Measurements from ENCODE around the gene ITGA3.

The ITGA3 gene

DNA sequence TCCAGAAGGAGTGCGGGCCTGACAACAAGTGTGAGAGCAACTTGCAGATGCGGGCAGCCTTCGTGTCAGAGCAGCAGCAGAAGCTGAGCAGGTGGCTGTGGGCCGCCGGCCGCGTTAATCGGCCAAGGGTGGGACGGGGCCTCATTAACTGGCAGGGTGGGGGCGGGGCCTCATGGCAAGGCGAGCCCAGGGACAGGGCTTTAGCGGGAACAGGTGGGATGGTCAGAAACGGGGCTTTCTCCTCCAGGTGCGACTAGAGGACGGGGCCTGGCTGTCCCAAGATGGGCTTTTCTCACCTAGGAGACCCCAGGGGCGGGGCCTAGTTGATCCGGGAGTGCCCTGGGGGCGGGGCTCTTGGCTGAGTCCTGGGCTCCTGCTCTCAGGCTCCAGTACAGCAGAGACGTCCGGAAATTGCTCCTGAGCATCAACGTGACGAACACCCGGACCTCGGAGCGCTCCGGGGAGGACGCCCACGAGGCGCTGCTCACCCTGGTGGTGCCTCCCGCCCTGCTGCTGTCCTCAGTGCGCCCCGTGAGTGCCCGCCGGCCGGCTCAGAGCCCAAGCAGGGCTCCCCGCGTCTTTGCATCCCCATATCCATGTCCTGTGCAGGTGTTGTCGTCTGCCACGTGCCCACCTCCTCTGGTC lies 20.8 kb downstream of the ITGA3 start:
- H3K9ac ChIP-seq (ENCODE audit: low read depth, low read length): no peak overlapping the region
- no peaks in the 10 kb centered on the region for H3K4me1 ChIP-seq (ENCODE audit: insufficient read depth, low read length)
- peaks cover 6% of the 10 kb centered on the region for H3K36me3 ChIP-seq (ENCODE audit: insufficient read depth, low read depth, low read length)
- no peak overlapping the region for H3K27ac ChIP-seq (ENCODE audit: low read length)
- H3K9me3 ChIP-seq (ENCODE audit: insufficient read depth, low read depth, low read length): no peaks in the 10 kb centered on the region
- no peak overlapping the region; the same call in 1 of the 2 replicates for H3K4me3 ChIP-seq (ENCODE audit: low read length)
- H3K27me3 ChIP-seq (ENCODE audit: insufficient read depth, low read length): peaks cover 9% of the 10 kb centered on the region; the same call in 1 of the 2 replicates

DNA sequence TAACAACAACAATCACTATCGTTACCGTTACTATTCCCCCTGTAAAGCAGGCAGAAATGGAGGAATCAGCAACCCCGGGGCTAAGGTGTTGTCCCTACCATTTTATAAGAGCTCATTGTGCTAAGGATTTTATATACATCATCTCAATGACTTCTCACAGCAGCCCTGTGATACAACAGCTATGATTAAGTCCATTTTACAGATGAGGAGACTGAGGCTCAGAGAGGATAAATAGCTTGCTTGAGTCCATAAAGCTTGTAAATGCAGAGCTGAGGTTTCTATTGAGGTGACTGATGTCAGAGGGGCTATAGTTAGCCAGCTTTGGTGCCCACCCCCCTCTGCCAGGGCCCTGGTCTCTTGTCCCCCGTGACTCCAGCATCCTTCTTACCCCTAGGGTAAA lies 22.5 kb downstream of the ITGA3 start:
- Histone ChIP-seq H3K9me3 (ENCODE audit: insufficient read depth, low read depth, low read length) (no peaks in the 10 kb centered on the region), H3K9ac (ENCODE audit: low read depth, low read length) (no peak overlapping the region), H3K27ac (ENCODE audit: low read length) (no peak overlapping the region), H3K4me1 (ENCODE audit: insufficient read depth, low read length) (no peaks in the 10 kb centered on the region), H3K36me3 (ENCODE audit: insufficient read depth, low read depth, low read length) (peaks cover 6% of the 10 kb centered on the region), H3K4me3 (ENCODE audit: low read length) (no peak overlapping the region), H3K27me3 (ENCODE audit: insufficient read depth, low read length) (peaks cover 9% of the 10 kb centered on the region; the same call in 1 of the 2 replicates)

DNA sequence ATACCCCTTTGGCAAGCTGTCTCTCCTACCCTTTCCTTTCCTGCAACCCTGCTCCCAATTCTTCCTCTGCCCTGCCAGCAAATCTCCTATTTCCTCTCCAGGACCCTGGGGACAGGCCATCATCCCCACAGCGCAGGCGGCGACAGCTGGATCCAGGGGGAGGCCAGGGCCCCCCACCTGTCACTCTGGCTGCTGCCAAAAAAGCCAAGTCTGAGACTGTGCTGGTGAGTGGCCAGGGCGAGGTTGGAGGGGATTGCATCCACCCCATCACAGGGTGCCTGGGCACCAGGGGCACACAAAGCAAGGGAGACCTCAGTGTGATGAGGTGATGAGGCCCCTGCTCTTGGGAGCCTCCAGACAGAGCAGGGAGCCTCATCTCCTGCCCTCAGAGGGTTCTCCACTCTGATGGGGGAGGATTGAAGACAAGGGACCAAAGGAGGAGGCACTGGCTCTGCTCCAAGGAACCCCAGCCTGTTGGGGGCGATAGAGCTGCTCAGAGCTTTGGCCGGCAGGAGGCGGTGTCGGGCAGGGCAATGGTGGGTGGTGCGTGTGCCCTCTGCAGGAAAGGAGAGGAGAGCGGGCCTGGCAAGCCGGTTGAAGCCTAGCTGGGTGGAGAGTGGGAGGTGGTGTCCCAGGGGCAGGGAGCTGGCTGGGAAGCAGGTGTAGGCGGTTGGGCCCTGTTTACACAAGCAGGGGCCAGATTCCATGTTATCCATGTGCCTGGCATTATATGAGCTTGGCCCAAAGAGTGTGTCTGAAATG lies 23.6 kb downstream of the ITGA3 start:
- Histone ChIP-seq H3K9me3 (ENCODE audit: insufficient read depth, low read depth, low read length) (no peaks in the 10 kb centered on the region), H3K36me3 (ENCODE audit: insufficient read depth, low read depth, low read length) (peaks cover 6% of the 10 kb centered on the region), H3K4me1 (ENCODE audit: insufficient read depth, low read length) (no peaks in the 10 kb centered on the region), H3K9ac (ENCODE audit: low read depth, low read length) (no peak overlapping the region), H3K4me3 (ENCODE audit: low read length) (no peak overlapping the region), H3K27ac (ENCODE audit: low read length) (no peak overlapping the region), H3K27me3 (ENCODE audit: insufficient read depth, low read length) (peaks cover 9% of the 10 kb centered on the region; the same call in 1 of the 2 replicates)

DNA sequence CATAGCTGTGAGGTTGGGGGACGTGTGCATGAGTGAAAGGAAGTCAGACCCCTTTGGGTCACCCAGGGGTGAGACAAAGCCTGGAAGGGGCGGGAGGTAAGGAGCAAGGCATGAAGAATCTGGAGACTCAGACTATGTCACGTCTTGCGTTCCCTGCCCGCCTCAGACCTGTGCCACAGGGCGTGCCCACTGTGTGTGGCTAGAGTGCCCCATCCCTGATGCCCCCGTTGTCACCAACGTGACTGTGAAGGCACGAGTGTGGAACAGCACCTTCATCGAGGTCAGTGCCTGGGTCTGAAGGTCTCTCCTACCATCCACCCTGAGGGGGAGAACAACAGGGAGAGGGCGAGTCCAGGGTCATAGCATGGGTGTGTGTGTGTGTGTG lies 24.2 kb downstream of the ITGA3 start:
- H3K4me3 ChIP-seq (ENCODE audit: low read length): no peak overlapping the region
- H3K9ac ChIP-seq (ENCODE audit: low read depth, low read length): no peak overlapping the region
- H3K27me3 ChIP-seq (ENCODE audit: insufficient read depth, low read length): peaks cover 9% of the 10 kb centered on the region; the same call in 1 of the 2 replicates
- no peak overlapping the region for H3K27ac ChIP-seq (ENCODE audit: low read length)
- peaks cover 6% of the 10 kb centered on the region for H3K36me3 ChIP-seq (ENCODE audit: insufficient read depth, low read depth, low read length)
- no peaks in the 10 kb centered on the region for H3K9me3 ChIP-seq (ENCODE audit: insufficient read depth, low read depth, low read length)
- no peaks in the 10 kb centered on the region for H3K4me1 ChIP-seq (ENCODE audit: insufficient read depth, low read length)

DNA sequence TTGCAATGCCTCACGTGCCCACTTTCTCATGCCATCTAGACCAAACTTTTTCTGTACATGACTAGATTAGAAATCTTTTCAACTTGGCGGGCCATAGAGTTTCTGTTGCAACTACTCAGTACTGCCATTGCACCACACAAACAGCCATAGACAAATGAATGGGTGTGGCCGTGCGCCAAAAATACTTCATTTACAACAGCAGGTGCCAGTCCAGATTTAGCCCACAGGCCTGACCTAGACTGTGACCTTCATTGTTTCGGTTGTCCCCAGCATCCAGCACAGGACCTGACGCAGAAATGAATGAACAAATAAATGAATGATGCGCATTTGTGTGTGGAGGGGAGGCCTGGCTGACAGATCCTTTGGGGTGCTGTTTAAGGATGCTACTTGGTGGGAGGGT lies 24.9 kb downstream of the ITGA3 start:
- no peaks in the 10 kb centered on the region for H3K9me3 ChIP-seq (ENCODE audit: insufficient read depth, low read depth, low read length)
- H3K27ac ChIP-seq (ENCODE audit: low read length): no peak overlapping the region
- H3K4me3 ChIP-seq (ENCODE audit: low read length): no peak overlapping the region
- H3K4me1 ChIP-seq (ENCODE audit: insufficient read depth, low read length): no peaks in the 10 kb centered on the region
- H3K27me3 ChIP-seq (ENCODE audit: insufficient read depth, low read length): peaks cover 6% of the 10 kb centered on the region; the same call in 1 of the 2 replicates
- no peak overlapping the region for H3K9ac ChIP-seq (ENCODE audit: low read depth, low read length)
- H3K36me3 ChIP-seq (ENCODE audit: insufficient read depth, low read depth, low read length): peaks cover 6% of the 10 kb centered on the region

DNA sequence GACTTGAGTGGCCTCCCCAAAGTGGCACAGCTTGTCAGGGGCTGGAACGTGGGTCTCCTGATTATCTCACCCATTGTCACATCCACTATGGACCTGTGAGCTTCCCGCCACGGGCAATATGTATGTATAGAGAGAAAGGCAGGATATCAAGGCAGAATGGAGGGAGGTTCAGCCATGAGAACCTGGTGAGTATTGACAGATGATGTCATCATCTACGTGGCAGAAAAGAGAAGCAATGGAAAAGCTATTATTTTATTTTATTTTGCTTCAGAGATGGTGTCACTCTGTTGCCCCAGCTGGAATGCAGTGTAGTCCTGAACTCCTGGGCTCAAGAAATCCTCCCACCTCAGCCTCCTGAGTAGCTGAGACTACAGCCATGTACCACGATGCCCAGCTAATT lies 25.8 kb downstream of the ITGA3 start:
- H3K4me1 ChIP-seq (ENCODE audit: insufficient read depth, low read length): no peaks in the 10 kb centered on the region
- no peaks in the 10 kb centered on the region for H3K9me3 ChIP-seq (ENCODE audit: insufficient read depth, low read depth, low read length)
- no peak overlapping the region for H3K4me3 ChIP-seq (ENCODE audit: low read length)
- H3K36me3 ChIP-seq (ENCODE audit: insufficient read depth, low read depth, low read length): peaks cover 6% of the 10 kb centered on the region
- H3K27ac ChIP-seq (ENCODE audit: low read length): no peak overlapping the region
- no peaks in the 10 kb centered on the region for H3K27me3 ChIP-seq (ENCODE audit: insufficient read depth, low read length)
- no peak overlapping the region for H3K9ac ChIP-seq (ENCODE audit: low read depth, low read length)

DNA sequence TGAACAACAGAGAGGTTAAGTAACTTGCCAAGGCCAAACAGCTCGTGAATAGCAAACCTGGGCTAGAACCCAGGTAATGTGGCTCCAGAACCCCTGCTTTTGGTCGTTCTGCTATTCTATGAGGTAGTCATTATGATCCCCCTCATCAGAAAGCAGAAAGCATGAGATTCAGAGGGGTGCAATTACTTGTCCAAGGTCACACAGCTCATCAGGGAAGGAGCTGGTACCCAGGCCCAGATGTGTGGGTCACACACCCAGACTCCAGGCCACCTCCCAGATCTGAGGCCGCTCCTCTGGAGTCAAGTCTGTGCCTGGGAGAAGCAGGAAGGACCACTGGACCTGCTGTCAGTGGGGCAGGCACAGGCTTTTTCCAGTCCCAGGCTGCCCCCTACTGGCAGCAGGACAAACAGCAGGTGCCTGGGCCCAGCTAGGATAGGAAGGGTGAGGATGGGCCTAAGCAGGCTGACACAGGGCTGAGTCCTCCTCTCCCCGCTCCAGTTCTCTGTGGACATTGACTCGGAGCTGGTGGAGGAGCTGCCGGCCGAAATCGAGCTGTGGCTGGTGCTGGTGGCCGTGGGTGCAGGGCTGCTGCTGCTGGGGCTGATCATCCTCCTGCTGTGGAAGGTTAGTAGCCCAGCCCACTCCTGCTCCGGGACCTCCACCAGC lies 31.5 kb downstream of the ITGA3 start:
- H3K27ac ChIP-seq (ENCODE audit: low read length): no peak overlapping the region
- H3K36me3 ChIP-seq (ENCODE audit: insufficient read depth, low read depth, low read length): no peaks in the 10 kb centered on the region
- no peak overlapping the region for H3K9ac ChIP-seq (ENCODE audit: low read depth, low read length)
- no peak overlapping the region for H3K4me3 ChIP-seq (ENCODE audit: low read length)
- H3K9me3 ChIP-seq (ENCODE audit: insufficient read depth, low read depth, low read length): no peaks in the 10 kb centered on the region
- H3K27me3 ChIP-seq (ENCODE audit: insufficient read depth, low read length): no peaks in the 10 kb centered on the region
- H3K4me1 ChIP-seq (ENCODE audit: insufficient read depth, low read length): no peaks in the 10 kb centered on the region

DNA sequence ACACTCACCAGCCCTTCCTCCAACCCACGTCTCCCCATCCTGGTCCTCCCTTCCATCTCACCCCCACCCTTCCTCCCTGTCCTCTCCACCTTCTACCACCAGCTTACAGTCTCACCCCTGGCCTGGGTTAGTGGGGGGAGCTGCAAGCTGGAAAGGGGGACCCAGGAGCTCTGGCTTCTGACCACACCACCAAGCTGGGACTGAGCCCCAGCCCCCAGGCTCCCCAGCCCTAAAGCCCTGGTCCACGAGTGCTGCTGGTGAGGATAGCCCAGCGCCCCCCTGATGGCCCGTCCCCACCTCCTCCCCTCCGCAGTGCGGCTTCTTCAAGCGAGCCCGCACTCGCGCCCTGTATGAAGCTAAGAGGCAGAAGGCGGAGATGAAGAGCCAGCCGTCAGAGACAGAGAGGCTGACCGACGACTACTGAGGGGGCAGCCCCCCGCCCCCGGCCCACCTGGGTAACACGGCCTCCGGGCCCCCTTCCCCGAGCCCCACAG lies 32.0 kb downstream of the ITGA3 start:
- H3K9me3 ChIP-seq (ENCODE audit: insufficient read depth, low read depth, low read length): no peaks in the 10 kb centered on the region
- H3K9ac ChIP-seq (ENCODE audit: low read depth, low read length): no peak overlapping the region
- H3K36me3 ChIP-seq (ENCODE audit: insufficient read depth, low read depth, low read length): no peaks in the 10 kb centered on the region
- H3K27me3 ChIP-seq (ENCODE audit: insufficient read depth, low read length): no peaks in the 10 kb centered on the region
- H3K4me1 ChIP-seq (ENCODE audit: insufficient read depth, low read length): no peaks in the 10 kb centered on the region
- H3K27ac ChIP-seq (ENCODE audit: low read length): no peak overlapping the region
- H3K4me3 ChIP-seq (ENCODE audit: low read length): no peak overlapping the region

DNA sequence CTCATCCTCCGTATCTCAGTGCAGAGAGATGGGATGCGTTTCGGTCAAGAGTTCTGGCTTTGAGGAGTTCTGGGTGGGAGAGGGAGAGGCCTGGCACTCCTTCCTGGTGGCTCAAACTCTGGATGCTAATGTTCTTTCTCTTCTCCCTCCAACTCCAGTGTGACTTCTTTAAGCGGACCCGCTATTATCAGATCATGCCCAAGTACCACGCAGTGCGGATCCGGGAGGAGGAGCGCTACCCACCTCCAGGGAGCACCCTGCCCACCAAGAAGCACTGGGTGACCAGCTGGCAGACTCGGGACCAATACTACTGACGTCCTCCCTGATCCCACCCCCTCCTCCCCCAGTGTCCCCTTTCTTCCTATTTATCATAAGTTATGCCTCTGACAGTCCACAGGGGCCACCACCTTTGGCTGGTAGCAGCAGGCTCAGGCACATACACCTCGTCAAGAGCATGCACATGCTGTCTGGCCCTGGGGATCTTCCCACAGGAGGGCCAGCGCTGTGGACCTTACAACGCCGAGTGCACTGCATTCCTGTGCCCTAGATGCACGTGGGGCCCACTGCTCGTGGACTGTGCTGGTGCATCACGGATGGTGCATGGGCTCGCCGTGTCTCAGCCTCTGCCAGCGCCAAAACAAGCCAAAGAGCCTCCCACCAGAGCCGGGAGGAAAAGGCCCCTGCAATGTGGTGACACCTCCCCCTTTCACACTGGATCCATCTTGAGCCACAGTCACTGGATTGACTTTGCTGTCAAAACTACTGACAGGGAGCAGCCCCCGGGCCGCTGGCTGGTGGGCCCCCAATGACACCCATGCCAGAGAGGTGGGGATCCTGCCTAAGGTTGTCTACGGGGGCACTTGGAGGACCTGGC lies 33.3 kb downstream of the ITGA3 start:
- no peaks in the 10 kb centered on the region for H3K36me3 ChIP-seq (ENCODE audit: insufficient read depth, low read depth, low read length)
- no peaks in the 10 kb centered on the region for H3K9me3 ChIP-seq (ENCODE audit: insufficient read depth, low read depth, low read length)
- no peak overlapping the region for H3K27ac ChIP-seq (ENCODE audit: low read length)
- no peak overlapping the region for H3K9ac ChIP-seq (ENCODE audit: low read depth, low read length)
- H3K27me3 ChIP-seq (ENCODE audit: insufficient read depth, low read length): no peaks in the 10 kb centered on the region
- H3K4me3 ChIP-seq (ENCODE audit: low read length): no peak overlapping the region
- H3K4me1 ChIP-seq (ENCODE audit: insufficient read depth, low read length): no peaks in the 10 kb centered on the region

DNA sequence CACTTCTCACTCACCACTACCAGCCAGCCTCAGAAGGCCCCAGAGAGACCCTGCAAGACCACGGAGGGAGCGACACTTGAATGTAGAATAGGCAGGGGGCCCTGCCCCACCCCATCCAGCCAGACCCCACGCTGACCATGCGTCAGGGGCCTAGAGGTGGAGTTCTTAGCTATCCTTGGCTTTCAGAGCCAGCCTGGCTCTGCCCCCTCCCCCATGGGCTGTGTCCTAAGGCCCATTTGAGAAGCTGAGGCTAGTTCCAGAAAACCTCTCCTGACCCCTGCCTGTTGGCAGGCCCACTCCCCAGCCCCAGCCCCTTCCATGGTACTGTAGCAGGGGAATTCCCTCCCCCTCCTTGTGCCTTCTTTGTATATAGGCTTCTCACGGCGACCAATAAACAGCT lies 34.2 kb downstream of the ITGA3 start:
- Histone ChIP-seq H3K36me3 (ENCODE audit: insufficient read depth, low read depth, low read length) (no peaks in the 10 kb centered on the region), H3K27ac (ENCODE audit: low read length) (no peak overlapping the region), H3K9ac (ENCODE audit: low read depth, low read length) (no peak overlapping the region)

More for the DNA sequence above, 34.2 kb downstream of the ITGA3 start:
- Histone ChIP-seq H3K4me3 (ENCODE audit: low read length) (no peak overlapping the region), H3K4me1 (ENCODE audit: insufficient read depth, low read length) (no peaks in the 10 kb centered on the region), H3K27me3 (ENCODE audit: insufficient read depth, low read length) (no peaks in the 10 kb centered on the region), H3K9me3 (ENCODE audit: insufficient read depth, low read depth, low read length) (no peaks in the 10 kb centered on the region)

All from iPS-20b (cell line).